Measurements from ENCODE around the gene NCK1. TPM values are rescaled to one million over a fixed set of nuclear protein-coding genes. Genes with fewer than 3 reads are reported as not detected.
A peak's percentile ranks its signal among the peaks of the same experiment; 100 is the strongest.

NCK1 gene
- total and polyA plus RNA-seq, 2 of the 13 experiments (the other 11 are each of a cell fraction or from before 2014, with no cell fraction given): 14.7 to 30.4 TPM

DNA sequence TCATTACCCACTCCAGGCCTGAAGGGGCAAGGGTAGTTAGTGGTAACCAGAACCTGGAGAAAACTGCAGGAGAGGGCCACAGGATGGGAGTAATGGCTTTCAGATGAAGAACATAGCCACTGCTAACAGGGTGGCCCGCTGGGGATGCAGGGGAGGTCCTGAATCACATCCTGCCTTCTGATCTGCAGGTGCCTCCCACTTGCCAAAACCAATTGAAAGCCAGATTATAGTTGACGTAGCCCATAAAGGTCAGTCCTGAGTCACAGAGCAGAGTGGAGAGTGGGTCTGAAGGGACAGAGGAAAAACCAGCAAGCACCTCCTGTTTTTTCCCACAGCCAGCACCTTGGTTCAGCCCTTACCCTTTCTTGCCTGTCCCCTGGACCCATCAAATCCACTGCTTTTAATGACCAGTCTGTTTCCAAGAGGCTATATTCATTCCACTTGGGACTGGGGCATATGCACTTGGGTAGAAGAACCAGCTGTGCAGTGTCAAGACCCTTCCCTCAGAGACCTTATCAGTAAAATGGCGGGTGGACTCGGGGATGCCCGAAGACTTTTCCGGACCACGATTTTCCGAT, 43.7 kb upstream of the NCK1 start (continued):
- TF ChIP-seq, protein P1, sequence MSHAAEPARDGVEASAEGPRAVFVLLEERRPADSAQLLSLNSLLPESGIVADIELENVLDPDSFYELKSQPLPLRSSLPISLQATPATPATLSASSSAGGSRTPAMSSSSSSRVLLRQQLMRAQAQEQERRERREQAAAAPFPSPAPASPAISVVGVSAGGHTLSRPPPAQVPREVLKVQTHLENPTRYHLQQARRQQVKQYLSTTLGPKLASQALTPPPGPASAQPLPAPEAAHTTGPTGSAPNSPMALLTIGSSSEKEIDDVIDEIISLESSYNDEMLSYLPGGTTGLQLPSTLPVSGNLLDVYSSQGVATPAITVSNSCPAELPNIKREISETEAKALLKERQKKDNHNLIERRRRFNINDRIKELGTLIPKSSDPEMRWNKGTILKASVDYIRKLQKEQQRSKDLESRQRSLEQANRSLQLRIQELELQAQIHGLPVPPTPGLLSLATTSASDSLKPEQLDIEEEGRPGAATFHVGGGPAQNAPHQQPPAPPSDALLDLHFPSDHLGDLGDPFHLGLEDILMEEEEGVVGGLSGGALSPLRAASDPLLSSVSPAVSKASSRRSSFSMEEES (CRISPR knock-in tag; IDR thresholded peaks at IDR 0.05): no peak
- TF ChIP-seq, protein P2, sequence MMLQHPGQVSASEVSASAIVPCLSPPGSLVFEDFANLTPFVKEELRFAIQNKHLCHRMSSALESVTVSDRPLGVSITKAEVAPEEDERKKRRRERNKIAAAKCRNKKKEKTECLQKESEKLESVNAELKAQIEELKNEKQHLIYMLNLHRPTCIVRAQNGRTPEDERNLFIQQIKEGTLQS (CRISPR knock-in tag; IDR thresholded peaks at IDR 0.05): no peak
- TF ChIP-seq GATAD1 (CRISPR knock-in tag; IDR thresholded peaks at IDR 0.05) (0 out of 2 replicates have a peak, but pooled peaks have one; percentile 11), ZNF780A (CRISPR knock-in tag; IDR thresholded peaks at IDR 0.05) (no peak), CBX2 (IDR thresholded peaks at IDR 0.05; ENCODE audit: low read depth, low read length) (no peak), CBX2 (CRISPR knock-in tag; IDR thresholded peaks at IDR 0.05; ENCODE audit: low read depth) (no peak), SETDB1 (CRISPR knock-in tag; IDR thresholded peaks at IDR 0.05; ENCODE audit: borderline replicate concordance) (no peak), ZNF12 (CRISPR knock-in tag; IDR thresholded peaks at IDR 0.05) (no peak), YEATS2 (CRISPR knock-in tag; IDR thresholded peaks at IDR 0.05; ENCODE audit: borderline replicate concordance) (no peak), ZNF350 (CRISPR knock-in tag; IDR thresholded peaks at IDR 0.05; ENCODE audit: borderline replicate concordance, low read depth) (no peak), MAZ (IDR thresholded peaks at IDR 0.05; ENCODE audit: borderline replicate concordance, low read depth, low read length) (no peak), MAZ (CRISPR knock-in tag; IDR thresholded peaks at IDR 0.05; ENCODE audit: low read depth) (no peak), ASH2L (IDR thresholded peaks at IDR 0.05; ENCODE audit: insufficient read length, low read depth, low read length) (peak; percentile 25), ZBTB7A (CRISPR knock-in tag; IDR thresholded peaks at IDR 0.05) (no peak), KDM5A (IDR thresholded peaks at IDR 0.05; ENCODE audit: borderline replicate concordance, low read length) (no peak), HNRNPH1 (optimal IDR thresholded peaks at IDR 0.05; ENCODE audit: low read depth, low read length) (no peak), NCOA1 (CRISPR knock-in tag; IDR thresholded peaks at IDR 0.05) (no peak), CREB1 (IDR thresholded peaks at IDR 0.05) (no peak), CREB1 (CRISPR knock-in tag; IDR thresholded peaks at IDR 0.05) (no peak; the same call in 1 of the 2 replicates), GFI1 (CRISPR knock-in tag; IDR thresholded peaks at IDR 0.05; ENCODE audit: borderline replicate concordance) (no peak), LCORL (IDR thresholded peaks at IDR 0.05) (no peak), LCORL (CRISPR knock-in tag; IDR thresholded peaks at IDR 0.05) (no peak), POLR2A (IDR thresholded peaks at IDR 0.05; ENCODE audit: insufficient read depth in 1 of 2, low read depth in 2 of 2, low read length in 2 of 2) (peak; percentile 55 to 71; a peak in 3 of 4 replicates), RARA (CRISPR knock-in tag; IDR thresholded peaks at IDR 0.05) (0 out of 2 replicates have a peak, but pooled peaks have one; percentile 24), ATF7-NPFF (CRISPR knock-in tag; IDR thresholded peaks at IDR 0.05; ENCODE audit: low read depth) (no peak), CCDC6 (CRISPR knock-in tag; IDR thresholded peaks at IDR 0.05) (0 out of 2 replicates have a peak, but pooled peaks have one; percentile 35), ZNF720 (CRISPR knock-in tag; IDR thresholded peaks at IDR 0.05) (no peak), NFKBIZ (CRISPR knock-in tag; IDR thresholded peaks at IDR 0.05) (no peak)
- TF ChIP-seq, protein P3, sequence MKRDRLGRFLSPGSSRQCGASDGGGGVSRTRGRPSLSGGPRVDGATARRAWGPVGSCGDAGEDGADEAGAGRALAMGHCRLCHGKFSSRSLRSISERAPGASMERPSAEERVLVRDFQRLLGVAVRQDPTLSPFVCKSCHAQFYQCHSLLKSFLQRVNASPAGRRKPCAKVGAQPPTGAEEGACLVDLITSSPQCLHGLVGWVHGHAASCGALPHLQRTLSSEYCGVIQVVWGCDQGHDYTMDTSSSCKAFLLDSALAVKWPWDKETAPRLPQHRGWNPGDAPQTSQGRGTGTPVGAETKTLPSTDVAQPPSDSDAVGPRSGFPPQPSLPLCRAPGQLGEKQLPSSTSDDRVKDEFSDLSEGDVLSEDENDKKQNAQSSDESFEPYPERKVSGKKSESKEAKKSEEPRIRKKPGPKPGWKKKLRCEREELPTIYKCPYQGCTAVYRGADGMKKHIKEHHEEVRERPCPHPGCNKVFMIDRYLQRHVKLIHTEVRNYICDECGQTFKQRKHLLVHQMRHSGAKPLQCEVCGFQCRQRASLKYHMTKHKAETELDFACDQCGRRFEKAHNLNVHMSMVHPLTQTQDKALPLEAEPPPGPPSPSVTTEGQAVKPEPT (CRISPR knock-in tag; IDR thresholded peaks at IDR 0.05; ENCODE audit: low read depth): no peak
- TF ChIP-seq, protein P4, sequence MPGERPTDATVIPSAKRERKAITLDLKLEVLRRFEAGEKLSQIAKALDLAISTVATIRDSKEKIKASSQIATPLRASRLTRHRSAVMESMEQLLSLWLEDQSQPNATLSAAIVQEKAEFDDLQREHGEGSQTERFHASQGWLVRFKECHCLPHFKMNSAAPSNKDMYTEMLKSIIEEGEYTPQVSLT (CRISPR knock-in tag; IDR thresholded peaks at IDR 0.05; ENCODE audit: borderline replicate concordance, low read depth): no peak
